OCI-LY7 (cell line): ENCODE results near the gene AURKAIP1. TPM values are rescaled to one million over a fixed set of nuclear protein-coding genes. Genes with fewer than 3 reads are reported as not detected.

Source experiments
- BruUV-seq: library from RNA; stranded (reverse); fragments of 400-500 nt; replicated peaks from 2 replicates; lab custom pipeline; 2021; lab: Mats Ljungman, UMichigan
- CTCF ChIA-PET: fragments of 300-600 bp; sonication (Branson Sonifier 250); formaldehyde crosslinking; loops from one replicate; lab custom pipeline; 2022; ENCODE audit warnings: antibody characterized with exemption; ENCODE audit not compliant: unreplicated experiment; lab: Charles Lee
- POLR2A ChIA-PET: fragments of 300-600 bp; sonication (Branson Sonifier 250); formaldehyde crosslinking; loops from one replicate; lab custom pipeline; 2022; ENCODE audit warnings: antibody characterized with exemption; lab: Charles Lee
- DNase-seq: peaks from one replicate; pipeline ENCODE4 v3.0.0-alpha.2; 2015; ENCODE audit warnings: low spot score
- H2AFZ ChIP-seq: fragments of 200-600 bp; sonication (generic), shearing (Covaris generic); 2 replicates; pipeline ENCODE4 v1.6.1; 2014; ENCODE audit warnings: mild to moderate bottlenecking, antibody characterized with exemption, low read length, moderate library complexity
- H3K27ac ChIP-seq: fragments of 200-600 bp; sonication (generic); 2 replicates; pipeline ENCODE4 v1.5.1; 2014; ENCODE audit warnings: mixed run types, low read depth, mild to moderate bottlenecking, moderate library complexity, low read length, inconsistent platforms; ENCODE audit not compliant: poor library complexity, severe bottlenecking
- H3K36me3 ChIP-seq: fragments of 200-600 bp; sonication (generic); 2 replicates; pipeline ENCODE4 v1.6.1; 2014; ENCODE audit warnings: mild to moderate bottlenecking, antibody characterized with exemption, low read length, moderate library complexity, mixed read lengths; ENCODE audit not compliant: insufficient read depth
- H3K4me1 ChIP-seq: fragments of 200-600 bp; sonication (generic); 2 replicates; pipeline ENCODE4 v1.5.1; 2014; ENCODE audit warnings: mild to moderate bottlenecking, low read length; ENCODE audit not compliant: insufficient read depth, poor library complexity, severe bottlenecking
- H3K4me2 ChIP-seq: fragments of 200-600 bp; sonication (generic); 2 replicates; pipeline ENCODE4 v1.6.1; 2014; ENCODE audit warnings: mild to moderate bottlenecking, low read length
- H3K4me3 ChIP-seq: fragments of 200-600 bp; sonication (generic); 2 replicates; pipeline ENCODE4 v1.5.1; 2014; ENCODE audit warnings: mild to moderate bottlenecking, low read depth, low read length; ENCODE audit not compliant: poor library complexity, severe bottlenecking
- H3K79me2 ChIP-seq: fragments of 200-600 bp; sonication (generic); 2 replicates; pipeline ENCODE4 v1.6.1; 2016; ENCODE audit warnings: low read depth, mild to moderate bottlenecking, low read length, moderate library complexity, mixed read lengths; ENCODE audit not compliant: insufficient read depth
- H3K9me2 ChIP-seq: fragments of 200-600 bp; sonication (generic); 2 replicates; pipeline ENCODE4 v1.6.1; 2016; ENCODE audit warnings: mild to moderate bottlenecking, low read length, mixed read lengths; ENCODE audit not compliant: insufficient read depth
- H3K9me3 ChIP-seq: fragments of 200-600 bp; sonication (generic); 2 replicates; pipeline ENCODE4 v1.6.1; 2014; ENCODE audit warnings: mild to moderate bottlenecking, mixed run types, low read length, mixed read lengths
- H4K20me1 ChIP-seq: fragments of 200-600 bp; sonication (generic); 2 replicates; pipeline ENCODE4 v1.6.1; 2014; ENCODE audit warnings: mild to moderate bottlenecking, antibody characterized with exemption, low read length, moderate library complexity, mixed read lengths; ENCODE audit not compliant: insufficient read depth
- CTCF ChIP-seq: fragments of 200-600 bp; sonication (generic); conservative IDR thresholded peaks from 2 replicates; pipeline ENCODE4 v1.5.1; 2014; ENCODE audit warnings: mild to moderate bottlenecking, antibody characterized with exemption, low read length, moderate library complexity, mixed read lengths
- EZH2phosphoT487 ChIP-seq: fragments of 200-600 bp; sonication (generic); IDR thresholded peaks from 2 replicates; pipeline ENCODE4 v1.6.1; 2018; ENCODE audit warnings: low read depth, borderline replicate concordance, mild to moderate bottlenecking, mixed run types, antibody characterized with exemption, low read length, moderate library complexity, mixed read lengths
- intact Hi-C: fragments of 100-400 bp; cut with micrococcal nuclease; formaldehyde crosslinking; loops from one replicate; pipeline ENCODE4 v1.10.0; 2022; ENCODE audit not compliant: unreplicated experiment
- total RNA-seq, 2 experiments: library from RNA; depleted of rRNA in 1 of 2; stranded (reverse); fragments of >200 nt in 1 of 2; shearing (Covaris generic) in 1 of 2; gene quantifications; 2 replicates each; pipeline ENCODE4 v1.2.3, GENCODE V29; 2014 to 2022

Gene AURKAIP1
- total RNA-seq, 2 experiments from 2014 or later, result 163 to 172 TPM

- no TSS peak for BruUV-seq
- H3K27ac ChIP-seq, result no peak overlapping the region
- no peaks in the 10 kb centered on the region for H3K79me2 ChIP-seq
- H3K4me1 ChIP-seq, result no peaks in the 10 kb centered on the region
- no peak overlapping the region for H3K4me3 ChIP-seq
- H3K9me2 ChIP-seq, result no peaks in the 10 kb centered on the region
- H4K20me1 ChIP-seq, result no peaks in the 10 kb centered on the region
- POLR2A ChIA-PET, result no interaction called here
- H3K4me2 ChIP-seq, result no peak overlapping the region
- peaks cover 8% of the 10 kb centered on the region for H3K36me3 ChIP-seq
- CTCF ChIA-PET, result no interaction called here
- DNase-seq, result no peak
- H2AFZ ChIP-seq, result no peak overlapping the region
- H3K9me3 ChIP-seq, result no peaks in the 10 kb centered on the region
- TF ChIP-seq CTCF, result no peak
- no peak for TF ChIP-seq EZH2phosphoT487
- intact Hi-C loops, result no loop called here
These were observed 38.6 kb downstream of the AURKAIP1 start for GRCh38 chr1:1336446-1336845.

GRCh38 chr1:1335792-1336248 is 39.2 kb downstream of the AURKAIP1 start:
- Histone ChIP-seq H3K79me2 (no peaks in the 10 kb centered on the region), H3K4me2 (no peak overlapping the region), H4K20me1 (no peaks in the 10 kb centered on the region), H3K4me1 (no peaks in the 10 kb centered on the region), H3K36me3 (peaks cover 3% of the 10 kb centered on the region; the same call in 1 of the 2 replicates), H3K9me3 (no peaks in the 10 kb centered on the region), H3K27ac (no peak overlapping the region), H2AFZ (no peak overlapping the region), H3K9me2 (no peaks in the 10 kb centered on the region), H3K4me3 (no peak overlapping the region)
- BruUV-seq, result no TSS peak
- intact Hi-C loops, result no loop called here
- ChIA-PET CTCF (no interaction called here), POLR2A (no interaction called here)
- no peak for TF ChIP-seq CTCF
- no peak for TF ChIP-seq EZH2phosphoT487
- no peak for DNase-seq

- no peaks in the 10 kb centered on the region for H3K79me2 ChIP-seq
- ChIA-PET CTCF (no interaction called here), POLR2A (no interaction called here)
- H3K4me3 ChIP-seq, result no peak overlapping the region
- no peaks in the 10 kb centered on the region for H3K9me3 ChIP-seq
- no TSS peak for BruUV-seq
- H4K20me1 ChIP-seq, result no peaks in the 10 kb centered on the region
- H3K9me2 ChIP-seq, result no peaks in the 10 kb centered on the region
- no peaks in the 10 kb centered on the region for H3K4me1 ChIP-seq
- intact Hi-C loops, result no loop called here
- H2AFZ ChIP-seq, result no peak overlapping the region
- H3K27ac ChIP-seq, result no peak overlapping the region
- TF ChIP-seq CTCF, result no peak
- TF ChIP-seq EZH2phosphoT487, result no peak
- DNase-seq, result no peak
- H3K36me3 ChIP-seq, result peaks cover 3% of the 10 kb centered on the region; the same call in 1 of the 2 replicates
- H3K4me2 ChIP-seq, result no peak overlapping the region
These were observed 39.7 kb downstream of the AURKAIP1 start for GRCh38 chr1:1335283-1335682.
